Measurements from ENCODE around the gene RUNX3. TPM values are rescaled to one million over a fixed set of nuclear protein-coding genes. Genes with fewer than 3 reads are reported as not detected.
A peak's percentile ranks its signal among the peaks of the same experiment; 100 is the strongest.
"Not testable (repeated sequence)": the region's sequence is repeated elsewhere in the genome, so short reads cannot be mapped to it uniquely, and the experiment has no call there.

The RUNX3 gene
- total RNA-seq, 1 donor from 2014 or later: not detected

- peak in 1 of 2 donors; percentile 18 for DNase-seq (ENCODE audit: low read depth in 2 of 2)
Measured at GRCh38 chr1:24914226-24915069, 15.6 kb downstream of the RUNX3 start.

- no peak for DNase-seq (ENCODE audit: low read depth in 2 of 2)
Measured at GRCh38 chr1:24913616-24914225, 16.4 kb downstream of the RUNX3 start.

GRCh38 chr1:24913274-24913604, 16.8 kb downstream of the RUNX3 start:
- no peak for DNase-seq (ENCODE audit: low read depth in 2 of 2)

- DNase-seq (ENCODE audit: low read depth in 2 of 2): no peak
Measured at GRCh38 chr1:24912376-24913273, 17.5 kb downstream of the RUNX3 start.

- DNase-seq (ENCODE audit: low read depth in 2 of 2): no peak
Measured at GRCh38 chr1:24911651-24912155, 18.4 kb downstream of the RUNX3 start.

- peak in 1 of 2 donors; percentile 21 for DNase-seq (ENCODE audit: low read depth in 2 of 2)
Measured at GRCh38 chr1:24910751-24911650, 19.1 kb downstream of the RUNX3 start.

GRCh38 chr1:24910210-24910609, 19.9 kb downstream of the RUNX3 start:
- DNase-seq (ENCODE audit: low read depth in 2 of 2): no peak

- peak; percentile 65 to 78 for DNase-seq (ENCODE audit: low read depth in 2 of 2)
Measured at GRCh38 chr1:24909388-24909898, 20.6 kb downstream of the RUNX3 start.

GRCh38 chr1:24908591-24909259, 21.4 kb downstream of the RUNX3 start:
- DNase-seq (ENCODE audit: low read depth in 2 of 2): no peak

GRCh38 chr1:24907587-24908294, 22.3 kb downstream of the RUNX3 start:
- DNase-seq (ENCODE audit: low read depth in 2 of 2): not testable (repeated sequence)

- DNase-seq (ENCODE audit: low read depth in 2 of 2): no peak
Measured at GRCh38 chr1:24906760-24907490, 23.2 kb downstream of the RUNX3 start.

- no peak for DNase-seq (ENCODE audit: low read depth in 2 of 2)
Measured at GRCh38 chr1:24905979-24906720, 23.9 kb downstream of the RUNX3 start.

GRCh38 chr1:24905355-24905978, 24.6 kb downstream of the RUNX3 start:
- no peak for DNase-seq (ENCODE audit: low read depth in 2 of 2)

GRCh38 chr1:24904731-24905354, 25.2 kb downstream of the RUNX3 start:
- DNase-seq (ENCODE audit: low read depth in 2 of 2): no peak

- DNase-seq (ENCODE audit: low read depth in 2 of 2): no peak
Measured at GRCh38 chr1:24903955-24904730, 25.9 kb downstream of the RUNX3 start.

- no peak for DNase-seq (ENCODE audit: low read depth in 2 of 2)
Measured at GRCh38 chr1:24903560-24903954, 26.5 kb downstream of the RUNX3 start.

Measured in lung microvascular endothelial cell (primary cell).